ENCODE results near the gene MAP2K6.

DNA sequence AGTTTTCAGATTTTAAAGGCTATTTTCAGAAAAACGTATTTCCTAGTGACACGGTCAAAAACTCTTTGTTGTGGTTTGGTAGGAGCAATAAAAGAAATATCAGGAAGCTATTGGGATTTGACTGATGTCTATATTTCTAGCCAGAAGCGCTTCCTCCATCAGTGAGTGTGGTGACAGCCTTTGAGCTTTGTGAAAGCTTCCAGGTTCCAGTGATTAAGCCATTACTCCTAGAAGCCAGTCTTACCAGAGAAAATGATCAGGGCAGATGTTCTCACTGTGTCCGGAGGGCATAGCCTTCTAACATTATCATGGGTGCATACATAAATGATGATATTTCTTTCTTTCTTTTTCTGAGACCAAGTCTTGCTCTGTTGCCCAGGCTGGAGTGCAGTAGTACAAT is 39.6 kb downstream of the MAP2K6 start:
- TF ChIP-seq, protein P1, sequence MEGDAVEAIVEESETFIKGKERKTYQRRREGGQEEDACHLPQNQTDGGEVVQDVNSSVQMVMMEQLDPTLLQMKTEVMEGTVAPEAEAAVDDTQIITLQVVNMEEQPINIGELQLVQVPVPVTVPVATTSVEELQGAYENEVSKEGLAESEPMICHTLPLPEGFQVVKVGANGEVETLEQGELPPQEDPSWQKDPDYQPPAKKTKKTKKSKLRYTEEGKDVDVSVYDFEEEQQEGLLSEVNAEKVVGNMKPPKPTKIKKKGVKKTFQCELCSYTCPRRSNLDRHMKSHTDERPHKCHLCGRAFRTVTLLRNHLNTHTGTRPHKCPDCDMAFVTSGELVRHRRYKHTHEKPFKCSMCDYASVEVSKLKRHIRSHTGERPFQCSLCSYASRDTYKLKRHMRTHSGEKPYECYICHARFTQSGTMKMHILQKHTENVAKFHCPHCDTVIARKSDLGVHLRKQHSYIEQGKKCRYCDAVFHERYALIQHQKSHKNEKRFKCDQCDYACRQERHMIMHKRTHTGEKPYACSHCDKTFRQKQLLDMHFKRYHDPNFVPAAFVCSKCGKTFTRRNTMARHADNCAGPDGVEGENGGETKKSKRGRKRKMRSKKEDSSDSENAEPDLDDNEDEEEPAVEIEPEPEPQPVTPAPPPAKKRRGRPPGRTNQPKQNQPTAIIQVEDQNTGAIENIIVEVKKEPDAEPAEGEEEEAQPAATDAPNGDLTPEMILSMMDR (IDR thresholded peaks at IDR 0.05; ENCODE audit: insufficient read depth, low read depth, low read length), result no peak
- no peak for TF ChIP-seq EZH2 (IDR thresholded peaks at IDR 0.05; ENCODE audit: insufficient read depth, low read length)

All from astrocyte (in vitro differentiated cells and primary cell).